H1 (cell line): Measurements from ENCODE around the gene DNAH10. TPM values are rescaled to one million over a fixed set of nuclear protein-coding genes. Genes with fewer than 3 reads are reported as not detected.

Source experiments
- CTCF ChIA-PET: fragments of 300-600 bp; sonication (Branson Sonifier 250); formaldehyde crosslinking; loops from one replicate; lab custom pipeline; 2021; ENCODE audit not compliant: partially characterized antibody; lab: Charles Lee
- POLR2A ChIA-PET: fragments of 300-600 bp; sonication (Branson Sonifier 250); formaldehyde crosslinking; loops from one replicate; lab custom pipeline; 2021; ENCODE audit warnings: inconsistent platforms; ENCODE audit not compliant: partially characterized antibody; lab: Charles Lee
- DNase-seq, 2 experiments: peaks; one replicate each; pipeline versions ENCODE4 v3.0.0 to v3.0.0-alpha.2; 2010 to 2022; ENCODE audit warnings: low spot score in 2 of 2, low read depth in 1 of 2, mixed read lengths in 1 of 2
- FAIRE-seq: peaks from 2 replicates; lab custom pipeline; 2011; peaks lifted over from hg19 to GRCh38; lab: Jason Lieb, UNC
- H2AFZ ChIP-seq: 2 replicates; pipeline ENCODE4 v1.8.1; 2012; ENCODE audit warnings: low read length, inconsistent platforms
- H2AK5ac ChIP-seq: 2 replicates; pipeline ENCODE4 v1.6.1; 2013; ENCODE audit warnings: low read depth, low read length
- H2BK120ac ChIP-seq: replicated peaks from 2 replicates; pipeline ENCODE3; 2013; ENCODE audit warnings: low read depth, low read length, inconsistent platforms
- H2BK12ac ChIP-seq: 2 replicates; pipeline ENCODE4 v1.6.1; 2013; ENCODE audit warnings: low read depth, low read length
- H2BK15ac ChIP-seq: 2 replicates; pipeline ENCODE4 v1.6.1; 2013; ENCODE audit warnings: low read length
- H2BK20ac ChIP-seq: 2 replicates; pipeline ENCODE4 v1.6.1; 2013; ENCODE audit warnings: low read length
- H2BK5ac ChIP-seq: 2 replicates; pipeline ENCODE4 v1.6.1; 2013; ENCODE audit warnings: low read depth, low read length
- H3K14ac ChIP-seq: 2 replicates; pipeline ENCODE4 v1.6.1; 2013; ENCODE audit warnings: inconsistent platforms; ENCODE audit not compliant: insufficient read length
- H3K18ac ChIP-seq: 2 replicates; pipeline ENCODE4 v1.6.1; 2013; ENCODE audit warnings: low read length; ENCODE audit errors: extremely low read depth
- H3K23ac ChIP-seq: 2 replicates; pipeline ENCODE4 v1.6.1; 2013; ENCODE audit warnings: inconsistent platforms; ENCODE audit not compliant: insufficient read length
- H3K23me2 ChIP-seq: 2 replicates; pipeline ENCODE4 v1.6.1; 2013; ENCODE audit warnings: low read depth, low read length
- H3K27ac ChIP-seq: 2 replicates; pipeline ENCODE4 v1.6.1; 2011; ENCODE audit warnings: low read depth, low read length, inconsistent platforms
- H3K27me3 ChIP-seq, 4 experiments: replicated peaks in 1 of 4; 1 replicate in 1 of 4; 2 replicates in 3 of 4; pipeline versions ENCODE4 v1.6.1 to v1.8.1; 2011 to 2013; ENCODE audit warnings: low read length in 3 of 4, mild to moderate bottlenecking in 3 of 4, inconsistent platforms in 2 of 4, mixed read lengths in 2 of 4, moderate library complexity in 1 of 4; ENCODE audit not compliant: control insufficient read depth in 3 of 4, insufficient read depth in 3 of 4; ENCODE audit errors: extremely low read depth in 1 of 4
- H3K36me3 ChIP-seq, 4 experiments: 2 replicates each; pipeline versions ENCODE4 v1.6.1 to v1.8.1; 2011 to 2013; ENCODE audit warnings: mild to moderate bottlenecking in 4 of 4, low read length in 3 of 4, moderate library complexity in 2 of 4, control low read depth in 1 of 4, inconsistent platforms in 1 of 4; ENCODE audit not compliant: insufficient read depth in 4 of 4, control insufficient read depth in 2 of 4
- H3K4ac ChIP-seq: replicated peaks from 2 replicates; pipeline ENCODE3; 2013; ENCODE audit warnings: low read length, low read depth, mixed read lengths, inconsistent platforms; ENCODE audit not compliant: insufficient read length
- H3K4me1 ChIP-seq, 4 experiments: replicated peaks in 1 of 4; 1 replicate in 1 of 4; 2 replicates in 3 of 4; pipeline versions ENCODE4 v1.6.1 to v1.8.1; 2011 to 2013; ENCODE audit warnings: low read length in 3 of 4, inconsistent platforms in 2 of 4, mixed read lengths in 1 of 4; ENCODE audit not compliant: insufficient read depth in 4 of 4, control insufficient read depth in 3 of 4
- H3K4me2 ChIP-seq, 2 experiments: 2 replicates each; pipeline versions ENCODE4 v1.6.1 to v1.8.1; 2011 to 2013; ENCODE audit warnings: low read depth in 2 of 2, low read length in 2 of 2, control low read depth in 1 of 2, inconsistent platforms in 1 of 2, mild to moderate bottlenecking in 1 of 2; ENCODE audit not compliant: insufficient read depth in 1 of 2
- H3K4me3 ChIP-seq, 4 experiments: fragments of 200-600, 300-600 bp in 1 of 4; sonication (generic), shearing (Covaris generic), sonication (Bioruptor Twin) in 1 of 4; 2 replicates each; pipeline versions ENCODE4 v1.5.1 to v1.8.1; 2011 to 2016; ENCODE audit warnings: low read length in 4 of 4, low read depth in 3 of 4, control low read depth in 2 of 4, inconsistent platforms in 2 of 4, mild to moderate bottlenecking in 2 of 4, mixed read lengths in 1 of 4, moderate library complexity in 1 of 4; ENCODE audit not compliant: insufficient read depth in 2 of 4; ENCODE audit errors: extremely low read depth in 1 of 4
- H3K56ac ChIP-seq: replicated peaks from 2 replicates; pipeline ENCODE3; 2013; ENCODE audit warnings: low read depth, mild to moderate bottlenecking, mixed read lengths, low read length, inconsistent platforms; ENCODE audit not compliant: insufficient read length
- H3K79me1 ChIP-seq: 2 replicates; pipeline ENCODE4 v1.6.1; 2013; ENCODE audit warnings: low read depth, low read length, control low read depth
- H3K79me2 ChIP-seq, 2 experiments: 2 replicates each; pipeline versions ENCODE4 v1.6.1 to v1.8.1; 2012 to 2013; ENCODE audit warnings: low read length in 2 of 2, mild to moderate bottlenecking in 2 of 2, inconsistent platforms in 1 of 2; ENCODE audit not compliant: insufficient read depth in 2 of 2, control insufficient read depth in 1 of 2
- H3K9ac ChIP-seq, 4 experiments: replicated peaks in 1 of 4; 1 replicate in 1 of 4; 2 replicates in 3 of 4; pipeline versions ENCODE4 v1.6.1 to v1.8.1; 2011 to 2013; ENCODE audit warnings: low read depth in 3 of 4, low read length in 3 of 4, control low read depth in 2 of 4, mild to moderate bottlenecking in 2 of 4, moderate library complexity in 2 of 4, inconsistent platforms in 1 of 4; ENCODE audit errors: extremely low read depth in 1 of 4
- H3K9me3 ChIP-seq, 2 experiments: 2 replicates each; pipeline versions ENCODE4 v1.6.1 to v1.8.1; 2012 to 2013; ENCODE audit warnings: mild to moderate bottlenecking in 2 of 2, moderate library complexity in 2 of 2, control low read depth in 1 of 2, inconsistent platforms in 1 of 2, low read depth in 1 of 2, low read length in 1 of 2, mixed read lengths in 1 of 2; ENCODE audit not compliant: insufficient read depth in 2 of 2
- H4K20me1 ChIP-seq, 2 experiments: replicated peaks in 1 of 2; 2 replicates each; pipeline versions ENCODE3 to v1.8.1; 2011 to 2013; ENCODE audit warnings: inconsistent platforms in 2 of 2, low read length in 2 of 2, mild to moderate bottlenecking in 1 of 2; ENCODE audit not compliant: insufficient read depth in 2 of 2, control insufficient read depth in 1 of 2
- H4K5ac ChIP-seq: 2 replicates; pipeline ENCODE4 v1.6.1; 2013; ENCODE audit warnings: low read length, low read depth, mixed read lengths, inconsistent platforms; ENCODE audit not compliant: insufficient read length
- H4K8ac ChIP-seq: 2 replicates; pipeline ENCODE4 v1.8.0; 2013; ENCODE audit warnings: mild to moderate bottlenecking, moderate library complexity, low read length, inconsistent platforms; ENCODE audit not compliant: insufficient read depth; ENCODE audit errors: extremely low read depth
- H4K91ac ChIP-seq: replicated peaks from 2 replicates; pipeline ENCODE3; 2013; ENCODE audit warnings: low read length, mixed read lengths, inconsistent platforms; ENCODE audit not compliant: insufficient read length
- MAFK ChIP-seq: IDR thresholded peaks from 2 replicates; pipeline ENCODE4 v1.6.1; 2012; ENCODE audit warnings: low read depth, mild to moderate bottlenecking, improper control_type of control experiment, low read length
- RAD21 ChIP-seq, 2 experiments: IDR thresholded peaks in 1 of 2; conservative IDR thresholded peaks in 1 of 2; 2 replicates each; pipeline ENCODE4 v1.6.1; 2011; ENCODE audit warnings: low read depth in 2 of 2, low read length in 2 of 2, improper control_type of control experiment in 1 of 2, inconsistent platforms in 1 of 2, mild to moderate bottlenecking in 1 of 2, moderate library complexity in 1 of 2
- WGBS, 2 experiments: shearing (Covaris generic) in 1 of 2; methylation state at CpG; one replicate each; pipeline versions ENCODE4 v1.1.6 to v1.1.7; 2013 to 2015; ENCODE audit warnings: low lambda C conversion rate in 2 of 2, mixed read lengths in 2 of 2, inconsistent platforms in 1 of 2, low coverage in 1 of 2, missing lambda C conversion rate in 1 of 2; ENCODE audit not compliant: insufficient replicate concordance in 2 of 2, insufficient coverage in 1 of 2, insufficient read length in 1 of 2; ENCODE audit errors: extremely low coverage in 1 of 2, missing lambda C conversion rate in 1 of 2; 5-methylcytosine and 5-hydroxymethylcytosine counted together
- polyA plus RNA-seq, 7 experiments: library from polyadenylated mRNA; depleted of rRNA in 3 of 7; stranded (reverse) in 5 of 7; unstranded in 2 of 7; fragments of >200 nt in 5 of 7; fragments of 200-250 nt in 2 of 7; gene quantifications; 1 replicate in 5 of 7; 2 replicates in 1 of 7; 4 replicates in 1 of 7; pipeline versions ENCODE4 v1.2.1 to v1.2.3, GENCODE V29; 2011 to 2013; ENCODE audit warnings: missing spikeins in 2 of 7, mixed read lengths in 2 of 7
- total RNA-seq: library from RNA; stranded (reverse); fragmentation: NEBNext Ultra II Directional; extraction: Animal tissue kit (Norgen Biotek cat#: 25700); gene quantifications from 2 replicates; pipeline ENCODE4 v1.2.1, GENCODE V29; 2021

The DNAH10 gene
- total and polyA plus RNA-seq, 2 of the 8 experiments (the other 6 are each of a cell fraction or from before 2014, with no cell fraction given), result 0.02 to 0.24 TPM

DNA sequence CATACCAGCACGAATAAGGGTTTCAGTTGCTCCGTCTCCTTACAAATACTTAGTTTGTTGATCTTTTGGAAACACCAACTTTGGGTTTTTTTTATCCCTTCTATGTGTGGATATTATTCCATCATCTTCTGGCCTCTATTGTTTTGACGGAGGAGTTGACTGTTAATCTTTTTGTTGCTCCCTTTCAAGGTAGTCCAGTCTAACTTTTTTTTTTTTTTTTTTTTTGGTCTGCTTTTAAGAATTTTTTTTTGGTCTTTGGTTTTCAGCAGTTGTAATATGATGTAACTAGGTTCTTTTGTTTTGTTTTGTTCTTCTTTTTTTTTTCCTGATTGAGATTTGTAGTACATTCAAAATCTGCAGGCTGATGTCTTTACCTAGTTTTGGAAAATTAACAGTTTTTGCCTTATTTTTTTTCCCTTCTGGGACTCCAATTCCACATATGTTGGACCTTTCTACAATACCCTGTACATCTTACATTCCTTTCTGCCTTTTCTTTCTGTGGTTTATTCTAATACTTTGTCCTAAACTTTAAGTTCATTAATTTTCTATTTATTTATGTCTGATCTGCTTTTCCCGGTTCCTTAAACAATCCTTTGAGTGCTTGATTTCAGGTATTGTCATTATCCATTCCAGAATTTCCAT lies 54.9 kb downstream of the DNAH10 start:
- CTCF ChIA-PET, result no interaction called here
- 79% methylated on average over 4 of the region's 4 CpGs; no CpG with 5 or more reads in 1 of the 2 experiments for WGBS, 2 experiments
- Histone ChIP-seq H3K27ac (no peak overlapping the region), H3K14ac (no peak overlapping the region), H3K79me2 (no peaks in the 10 kb centered on the region)
- TF ChIP-seq MAFK, result no peak
- no peak for TF ChIP-seq RAD21 (IDR thresholded peaks at IDR 0.05 in 1 of 2, conservative IDR thresholded peaks at IDR 0.05 in 1 of 2; ENCODE audit: low read depth in 2 of 2, low read length in 2 of 2)
- TF ChIP-seq, all 59 proteins: peak for 0
- Histone ChIP-seq H2AFZ (no peak overlapping the region), H2BK20ac (no peak overlapping the region), H4K5ac (no peak overlapping the region), H2BK120ac (no peak overlapping the region), H3K9me3 (peaks cover 3 to 6% of the 10 kb centered on the region in 2 experiments; a peak in 3 of 4 replicates), H3K4me1 (no peaks in the 10 kb centered on the region), H2AK5ac (no peak overlapping the region), H2BK5ac (no peak overlapping the region), H2BK15ac (no peak overlapping the region), H3K4me3 (no peak overlapping the region), H3K56ac (no peak overlapping the region), H4K91ac (no peak overlapping the region), H3K4me2 (no peak overlapping the region), H4K20me1 (no peaks in the 10 kb centered on the region), H3K36me3 (no peaks in the 10 kb centered on the region), H3K9ac (no peak overlapping the region), H3K27me3 (no peaks in the 10 kb centered on the region), H3K18ac (no peak overlapping the region), H3K4ac (no peak overlapping the region), H3K79me1 (no peaks in the 10 kb centered on the region), H4K8ac (no peak overlapping the region), H3K23me2 (no peaks in the 10 kb centered on the region), H2BK12ac (no peak overlapping the region), H3K23ac (no peak overlapping the region)
- FAIRE-seq (no peak), DNase-seq (no peak)
- POLR2A ChIA-PET, result no interaction called here
